ENCODE data around the gene ERGIC1.
"Not testable (repeated sequence)": the region's sequence is repeated elsewhere in the genome, so short reads cannot be mapped to it uniquely, and the experiment has no call there.

ERGIC1 gene

GRCh38 chr5:172846249-172846648 lies 12.2 kb downstream of the ERGIC1 start:
- DNase-seq: no peak

- DNase-seq: no peak
Observed at GRCh38 chr5:172846677-172847076, 12.6 kb downstream of the ERGIC1 start.

GRCh38 chr5:172847584-172847983 lies 13.5 kb downstream of the ERGIC1 start:
- not testable (repeated sequence) for DNase-seq

- DNase-seq: no peak
Observed at GRCh38 chr5:172848419-172848818, 14.4 kb downstream of the ERGIC1 start.

DNA sequence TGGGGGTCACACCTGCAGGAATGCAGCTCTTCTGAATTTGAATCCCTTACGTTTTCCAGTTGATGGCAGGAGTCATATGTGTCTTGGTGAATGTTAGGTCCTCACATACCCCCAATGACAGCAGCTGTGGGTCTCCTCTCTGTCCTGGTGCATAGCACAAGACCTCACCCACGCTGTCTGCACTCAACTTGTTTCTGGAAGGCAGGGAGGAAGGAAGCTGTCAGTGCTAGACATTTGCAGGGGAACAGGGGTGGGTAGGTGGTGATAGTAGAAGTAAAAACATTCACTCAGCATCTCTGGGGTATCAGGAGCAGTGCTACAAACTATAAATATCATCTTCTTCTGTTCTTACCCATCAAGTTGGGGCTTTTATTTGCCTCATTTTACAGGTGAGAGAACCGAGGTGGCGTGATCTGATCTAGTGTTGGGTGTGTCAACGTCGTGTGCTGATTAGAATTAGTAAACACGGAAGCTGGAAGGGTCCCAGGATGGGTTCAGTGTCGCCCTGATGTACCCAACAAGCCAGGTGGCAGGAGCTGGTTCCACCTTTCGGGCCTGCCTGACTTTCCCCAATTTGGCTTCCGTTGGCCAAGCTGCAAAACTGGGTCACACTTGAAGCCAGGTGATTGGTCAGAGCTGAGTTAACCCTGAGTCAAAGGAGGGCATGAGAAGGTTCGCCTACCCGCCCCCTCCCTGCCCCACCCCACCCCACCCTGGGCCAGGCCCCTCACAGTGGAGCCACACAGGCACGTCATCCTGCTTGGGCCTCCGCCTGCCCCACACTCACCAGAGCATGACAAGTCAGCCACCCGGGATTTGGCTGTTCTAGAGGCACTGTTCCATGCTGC lies 15.8 kb downstream of the ERGIC1 start:
- peak in 6 of 56 donors; percentile 6 to 24 (median 11) for DNase-seq

DNA sequence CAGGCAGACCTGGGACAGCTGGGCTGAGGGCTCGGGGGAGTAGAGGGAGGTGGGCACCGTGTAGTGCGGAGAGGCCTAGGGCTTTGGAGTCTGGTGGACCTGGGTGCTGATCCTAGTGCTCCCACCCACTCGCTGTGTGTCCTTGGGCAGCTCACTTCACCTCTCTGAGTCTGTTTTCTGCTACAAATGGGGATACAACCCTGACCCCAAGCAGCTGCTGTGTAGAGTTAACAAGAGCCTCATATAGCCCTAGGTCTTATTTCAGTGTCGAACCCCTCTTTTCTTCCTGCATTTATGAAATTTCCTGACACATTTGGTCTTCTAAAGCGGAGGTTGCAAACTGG lies 16.4 kb downstream of the ERGIC1 start:
- DNase-seq: no peak

DNA sequence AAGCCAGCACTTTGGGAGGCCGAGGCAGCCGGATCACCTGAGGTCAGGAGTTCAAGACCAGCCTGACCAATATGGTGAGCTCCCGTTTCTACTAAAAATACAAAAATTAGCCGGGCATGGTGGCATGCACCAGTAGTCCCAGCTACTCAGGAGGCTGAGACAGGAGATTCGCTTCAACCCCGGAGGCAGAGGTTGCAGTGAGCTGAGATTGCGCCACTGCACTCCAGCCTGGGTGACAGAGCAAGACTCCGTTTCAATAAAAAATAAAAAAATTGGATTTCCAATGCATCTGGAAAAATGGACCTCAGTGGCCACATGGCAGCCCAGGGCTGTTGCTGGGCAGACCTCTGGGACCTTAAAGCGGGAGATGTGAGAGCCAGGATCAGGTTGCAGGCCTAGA lies 17.2 kb downstream of the ERGIC1 start:
- DNase-seq: not testable (repeated sequence)

DNA sequence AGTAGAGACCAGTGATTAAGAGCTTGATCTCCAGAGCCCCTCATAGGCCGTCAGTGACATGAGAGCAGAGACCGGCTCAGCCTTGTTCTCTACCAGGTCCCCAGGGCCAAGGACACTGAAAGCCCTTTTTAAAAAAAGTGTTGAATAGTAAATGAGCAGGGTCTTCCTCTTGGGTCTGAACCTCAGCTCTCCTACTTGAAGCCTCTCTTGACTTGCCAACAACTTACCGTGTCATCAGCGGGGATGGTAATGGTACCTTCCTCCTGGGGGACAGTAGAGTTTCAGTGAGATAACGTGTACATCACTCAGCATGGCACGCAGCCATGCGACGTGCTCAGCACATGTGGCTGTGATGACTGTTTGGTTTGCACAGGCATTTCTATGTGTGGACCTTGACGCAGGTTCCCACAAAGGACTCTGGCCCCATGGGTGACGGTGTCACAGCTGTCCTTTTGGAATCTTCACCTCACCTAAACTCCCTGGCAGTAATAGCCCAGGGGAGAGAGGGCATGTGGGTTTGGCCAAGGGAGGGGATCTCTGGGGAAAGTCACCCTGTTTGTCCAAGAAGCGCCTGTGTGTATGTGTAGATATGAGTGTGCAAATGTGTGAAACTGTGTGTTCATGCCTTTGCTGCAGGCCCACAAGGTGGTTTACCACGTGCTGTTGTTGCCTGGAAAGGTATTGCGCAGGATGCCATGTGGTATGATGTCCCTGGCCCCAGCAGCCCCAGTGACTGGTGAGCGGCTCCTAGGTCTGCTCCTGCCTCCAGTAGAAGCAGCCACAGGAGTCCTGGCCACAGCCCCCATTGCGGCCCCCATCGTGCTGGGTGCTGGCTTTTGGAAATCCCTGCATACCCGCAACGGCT lies 18.7 kb downstream of the ERGIC1 start:
- DNase-seq: no peak

DNA sequence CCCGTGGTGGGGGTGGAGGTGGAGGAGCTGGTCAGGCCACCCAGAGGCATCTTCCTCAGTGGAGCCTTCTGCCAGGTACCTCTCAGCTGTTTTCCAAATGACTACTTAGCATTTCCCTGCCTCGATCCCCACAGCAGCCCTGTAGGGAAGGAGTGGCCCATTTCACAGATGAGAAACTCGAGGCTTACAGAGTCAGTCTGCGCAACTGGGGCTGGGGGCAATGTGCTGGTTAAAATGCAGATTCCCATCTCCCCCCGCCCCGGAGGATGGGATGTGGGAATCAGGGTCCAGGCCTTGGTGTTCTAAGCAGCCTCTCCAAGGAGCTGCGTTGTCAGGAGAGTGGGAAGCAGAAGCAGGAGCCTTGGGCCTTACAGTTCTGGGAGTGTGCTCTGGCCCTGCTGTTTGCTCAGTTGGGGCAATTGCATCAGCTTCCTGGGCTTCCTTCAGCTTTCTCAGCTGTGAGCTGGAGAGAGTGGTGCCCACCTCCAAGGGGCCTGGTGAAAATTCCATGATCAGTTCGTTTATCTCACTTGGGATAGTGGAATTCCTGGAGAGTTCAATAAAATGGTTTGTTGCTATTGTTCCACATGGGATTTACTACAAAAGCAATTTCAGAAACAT lies 19.4 kb downstream of the ERGIC1 start:
- no peak for DNase-seq

- no peak for DNase-seq
Observed at GRCh38 chr5:172854451-172854871, 20.4 kb downstream of the ERGIC1 start.

- DNase-seq: no peak
Observed at GRCh38 chr5:172854971-172855370, 20.9 kb downstream of the ERGIC1 start.

DNA sequence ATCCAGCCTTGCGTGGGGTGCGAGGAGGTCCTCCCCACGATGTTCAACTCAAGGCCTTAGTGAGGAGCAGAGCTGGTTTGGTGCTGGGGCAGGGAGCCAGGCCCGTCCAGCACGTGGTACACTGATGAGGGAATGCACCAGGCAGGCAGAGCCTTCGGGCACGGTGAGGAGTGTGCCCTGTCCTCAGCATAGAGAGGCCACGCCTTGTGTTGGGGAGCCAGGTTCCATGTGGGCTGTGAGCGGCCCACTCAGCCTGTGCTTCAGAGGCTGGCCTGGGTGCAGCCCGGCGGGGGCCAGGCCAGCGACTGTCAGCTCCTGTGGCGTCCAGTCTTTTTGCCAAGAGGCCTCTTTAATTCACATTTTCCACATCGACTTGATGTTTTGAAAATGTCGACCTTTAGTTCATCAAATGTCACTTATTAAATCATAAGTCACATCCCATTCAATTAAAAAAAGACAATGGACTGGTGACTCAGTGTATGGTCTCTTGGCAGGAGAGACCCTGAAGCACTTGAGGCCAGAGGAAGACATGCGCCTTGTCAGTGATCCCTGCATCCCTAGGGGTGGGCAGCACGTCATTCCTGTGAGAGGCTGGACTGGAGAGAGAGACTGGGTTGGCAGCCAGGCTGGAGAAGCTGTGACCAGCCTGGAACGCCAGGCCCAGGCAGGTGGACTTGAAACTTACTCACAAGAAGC lies 21.7 kb downstream of the ERGIC1 start:
- peak in 1 of 56 donors; percentile 27 for DNase-seq

DNA sequence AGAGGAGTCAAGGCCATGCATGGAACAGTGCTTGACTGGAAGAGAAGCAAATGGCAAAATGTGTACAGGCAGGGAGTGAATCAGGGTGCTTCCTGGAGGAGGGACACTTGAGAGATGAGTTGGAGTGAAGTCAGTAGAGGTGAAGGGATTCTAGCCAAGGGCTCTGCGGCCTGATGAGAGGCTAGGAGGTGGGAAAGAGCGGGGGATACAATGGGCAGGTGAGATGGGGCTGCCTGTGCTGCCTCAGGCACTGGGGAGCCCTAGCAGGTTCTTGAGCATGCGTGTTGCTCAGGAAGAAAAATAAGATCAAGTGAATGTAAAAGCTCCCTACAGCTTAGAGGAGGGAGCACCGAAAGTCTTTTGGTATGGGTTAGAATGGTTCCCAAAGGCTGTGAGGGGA lies 22.3 kb downstream of the ERGIC1 start:
- DNase-seq: no peak

GRCh38 chr5:172857982-172858381 lies 23.9 kb downstream of the ERGIC1 start:
- no peak for DNase-seq

- DNase-seq: no peak
Observed at GRCh38 chr5:172858511-172858989, 24.5 kb downstream of the ERGIC1 start.

- DNase-seq: no peak
Observed at GRCh38 chr5:172858990-172859811, 25.1 kb downstream of the ERGIC1 start.

DNA sequence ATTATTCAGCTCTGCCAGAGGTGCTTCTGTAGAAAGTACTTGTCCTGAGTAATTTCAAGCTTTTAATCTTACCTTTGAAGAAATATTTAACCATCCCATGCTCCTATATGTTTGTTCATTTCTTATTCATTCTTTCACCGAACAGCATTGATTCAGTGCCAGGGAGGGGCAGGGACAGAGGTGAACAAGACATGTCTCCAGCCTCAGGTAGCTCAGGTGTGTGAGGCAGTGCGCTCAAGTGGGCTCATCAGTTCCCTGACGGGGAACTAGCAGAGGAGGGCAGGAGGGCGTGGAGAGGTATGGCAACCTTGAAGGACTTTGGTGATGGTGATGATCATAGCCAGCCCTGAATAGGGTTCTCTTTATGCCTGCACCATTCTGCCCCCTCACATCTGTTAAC lies 25.9 kb downstream of the ERGIC1 start:
- DNase-seq: no peak

GRCh38 chr5:172860520-172861443 lies 26.7 kb downstream of the ERGIC1 start:
- DNase-seq: peak in 51 of 56 donors; percentile 18 to 89 (median 72)

- DNase-seq: no peak
Observed at GRCh38 chr5:172861461-172861860, 27.4 kb downstream of the ERGIC1 start.
